ENCODE data around the gene TTC17.
"Not testable (repeated sequence)": the region's sequence is repeated elsewhere in the genome, so short reads cannot be mapped to it uniquely, and the experiment has no call there.

The TTC17 gene

GRCh38 chr11:43467958-43468357 is 109.2 kb downstream of the TTC17 start:
- DNase-seq (ENCODE audit: low read depth), result no peak

- DNase-seq (ENCODE audit: low read depth), result not testable (repeated sequence)
Measured at GRCh38 chr11:43477491-43477890, 118.8 kb downstream of the TTC17 start.

- DNase-seq (ENCODE audit: low read depth), result peak; percentile 70
Measured at GRCh38 chr11:43486141-43486540, 127.4 kb downstream of the TTC17 start.

GRCh38 chr11:43489869-43490465 is 131.2 kb downstream of the TTC17 start:
- DNase-seq (ENCODE audit: low read depth), result peak; percentile 49

- no peak for DNase-seq (ENCODE audit: low read depth)
Measured at GRCh38 chr11:43492701-43493100, 134.0 kb downstream of the TTC17 start.

- DNase-seq (ENCODE audit: low read depth), result no peak
Measured at GRCh38 chr11:43493431-43493830, 134.7 kb downstream of the TTC17 start.

GRCh38 chr11:43497144-43497543 is 138.4 kb downstream of the TTC17 start:
- DNase-seq (ENCODE audit: low read depth), result no peak

- DNase-seq (ENCODE audit: low read depth), result no peak
Measured at GRCh38 chr11:43498561-43498960, 139.8 kb downstream of the TTC17 start.

DNA sequence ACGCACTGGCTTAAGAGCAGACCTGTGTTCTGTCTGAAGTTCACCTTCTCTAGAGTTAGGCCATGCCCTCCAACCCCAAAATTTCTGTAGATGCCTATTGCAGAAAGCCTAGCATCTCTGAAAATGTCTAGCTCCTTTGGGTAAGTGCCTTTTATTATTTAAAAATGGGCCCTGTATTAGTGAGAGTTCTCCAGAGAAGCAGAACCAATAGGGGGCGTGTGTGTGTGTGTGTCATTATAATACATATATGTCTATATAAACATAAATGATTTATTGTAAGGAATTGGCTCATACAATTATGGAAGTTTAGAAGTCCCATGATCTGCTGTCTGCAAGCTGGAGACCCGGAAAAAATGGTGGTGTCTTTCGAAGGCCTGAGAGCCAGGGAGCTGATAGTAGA is 144.7 kb downstream of the TTC17 start:
- DNase-seq (ENCODE audit: low read depth), result peak; percentile 22

DNA sequence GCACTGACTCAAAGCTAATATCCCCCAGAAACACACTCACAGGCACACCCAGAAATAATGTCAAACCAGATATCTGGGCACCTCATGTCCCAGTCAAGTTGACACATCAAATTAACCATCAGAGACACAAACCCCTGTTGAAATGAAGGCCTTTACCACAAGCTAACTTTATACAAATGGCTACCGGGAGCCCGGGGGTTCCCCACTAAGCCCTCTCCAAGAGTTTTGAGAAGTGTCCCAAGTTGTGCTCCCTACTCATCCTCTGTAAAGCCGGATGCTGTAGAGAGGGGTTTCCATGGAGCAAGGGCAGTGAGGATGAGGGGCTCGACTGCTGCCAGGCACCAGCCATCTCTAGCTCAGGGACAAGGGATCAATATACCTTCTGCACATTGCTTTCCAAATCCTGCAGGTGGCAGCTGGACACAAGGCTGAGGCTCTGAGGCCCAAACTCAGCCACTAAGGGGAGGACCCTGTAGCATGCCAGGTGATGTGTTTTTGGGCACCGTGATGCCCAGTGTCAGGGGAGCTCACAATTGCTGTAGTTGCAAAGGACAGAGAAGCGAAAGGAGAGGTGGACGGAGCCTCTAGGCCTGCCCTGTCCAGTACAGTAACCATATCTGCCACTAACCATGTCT is 145.7 kb downstream of the TTC17 start:
- DNase-seq (ENCODE audit: low read depth), result peak; percentile 24

DNA sequence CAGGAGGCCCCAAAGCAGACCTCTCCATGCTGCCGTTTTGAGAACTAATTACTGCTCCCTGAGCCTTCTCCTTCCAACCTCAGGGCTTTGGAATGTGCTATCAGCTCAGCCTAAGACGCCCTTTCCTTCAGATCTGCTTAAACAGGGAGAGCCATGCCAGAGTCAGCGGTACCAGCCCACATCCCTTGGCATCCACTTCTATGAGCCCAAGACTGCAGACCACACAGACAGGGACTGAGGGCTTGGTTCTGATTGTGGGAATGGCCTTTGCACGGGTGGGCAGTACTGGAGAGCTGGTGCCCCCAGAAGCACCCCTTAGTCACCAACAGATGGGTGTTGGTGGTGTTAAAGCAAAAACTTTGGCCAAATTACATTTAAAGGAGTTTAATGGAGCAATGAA is 146.5 kb downstream of the TTC17 start:
- no peak for DNase-seq (ENCODE audit: low read depth)

GRCh38 chr11:43507171-43507570 is 148.5 kb downstream of the TTC17 start:
- no peak for DNase-seq (ENCODE audit: low read depth)

DNA sequence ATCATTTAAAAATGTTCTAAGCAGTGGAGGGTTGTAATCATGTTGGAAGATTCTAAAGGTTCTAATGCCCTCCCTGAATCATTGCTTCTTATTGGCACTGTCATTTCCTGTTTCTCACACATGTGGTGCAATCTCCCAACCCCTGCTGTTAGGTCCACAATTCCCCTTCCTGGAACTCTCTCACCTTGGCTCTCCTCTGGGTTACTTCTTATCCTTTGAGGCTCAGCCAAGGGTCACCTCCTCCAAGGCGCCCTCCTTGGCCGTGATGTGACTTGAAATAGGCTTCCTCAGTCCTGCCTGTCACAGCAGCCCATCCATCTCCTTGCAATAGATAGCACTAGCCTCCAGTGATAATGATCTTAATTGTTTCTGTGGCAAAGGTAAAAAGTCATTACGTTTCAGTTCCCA is 149.8 kb downstream of the TTC17 start:
- peak; percentile 82 for DNase-seq (ENCODE audit: low read depth)

DNA sequence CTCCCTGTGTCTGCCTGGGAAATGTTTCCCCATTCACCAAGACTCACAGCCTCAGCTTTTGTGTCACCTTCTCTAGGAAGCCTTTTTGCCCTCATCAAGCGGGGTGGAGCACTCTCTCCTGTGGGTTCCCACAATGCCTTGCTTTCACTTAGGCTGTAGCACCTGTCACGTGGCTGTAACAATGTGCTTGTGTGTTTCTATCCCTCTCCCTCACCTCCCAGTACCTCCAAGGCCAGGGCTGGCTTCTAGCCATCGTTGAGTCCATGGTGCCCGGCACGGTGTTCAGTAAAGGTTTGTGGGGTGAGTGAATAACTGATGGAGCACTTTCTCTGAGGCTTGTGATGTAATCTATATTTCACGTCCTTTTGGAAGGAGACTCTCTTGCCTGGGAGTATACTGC is 153.2 kb downstream of the TTC17 start:
- no peak for DNase-seq (ENCODE audit: low read depth)

DNA sequence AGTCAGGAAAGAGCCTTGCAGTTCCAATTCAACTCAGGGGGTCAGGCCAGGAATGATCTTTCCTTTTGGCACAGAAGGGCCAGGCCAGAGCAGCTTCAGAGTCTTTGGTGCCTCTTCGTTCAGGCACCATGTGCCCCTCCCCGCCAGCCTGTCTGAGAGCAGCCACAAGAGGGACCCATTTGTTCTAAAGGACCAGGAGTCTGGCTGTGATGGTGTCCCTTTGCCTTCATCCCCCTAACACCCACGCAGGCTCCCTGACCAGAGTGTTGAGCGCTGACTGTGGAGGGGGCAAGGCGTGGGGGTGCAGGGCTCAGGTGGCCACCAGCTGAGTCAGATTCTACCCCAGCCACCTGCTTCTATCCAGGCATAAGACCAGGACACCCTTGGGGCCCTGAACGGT is 156.4 kb downstream of the TTC17 start:
- peak; percentile 9 for DNase-seq (ENCODE audit: low read depth)

DNA sequence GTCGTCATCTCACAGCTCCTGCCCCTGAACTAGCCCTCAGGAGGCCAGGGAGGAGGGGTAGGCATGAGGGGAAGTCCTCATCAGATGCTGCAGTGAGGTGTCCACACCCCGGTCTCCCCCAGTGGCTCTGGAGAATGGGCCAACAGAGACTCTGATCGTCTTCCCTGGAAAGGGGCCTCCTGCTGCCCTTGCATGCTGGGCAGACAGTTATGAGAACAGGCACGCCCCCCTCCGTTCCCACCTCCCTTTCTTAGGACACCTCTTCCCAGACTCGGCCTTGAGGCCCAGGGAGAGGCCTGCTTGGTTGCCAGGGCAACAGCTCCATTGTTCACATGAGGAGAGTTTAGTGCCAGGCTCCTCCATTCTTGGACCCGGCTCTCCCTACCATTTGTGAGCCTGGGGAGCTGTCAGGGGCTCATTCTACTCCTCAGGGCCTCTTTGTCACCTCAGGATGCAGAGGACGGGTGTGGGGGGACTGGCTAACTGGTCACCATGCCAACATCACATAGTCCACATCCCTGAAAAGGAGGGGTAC is 157.7 kb downstream of the TTC17 start:
- DNase-seq (ENCODE audit: low read depth), result no peak

- DNase-seq (ENCODE audit: low read depth), result peak; percentile 53
Measured at GRCh38 chr11:43517518-43517917, 158.8 kb downstream of the TTC17 start.

DNA sequence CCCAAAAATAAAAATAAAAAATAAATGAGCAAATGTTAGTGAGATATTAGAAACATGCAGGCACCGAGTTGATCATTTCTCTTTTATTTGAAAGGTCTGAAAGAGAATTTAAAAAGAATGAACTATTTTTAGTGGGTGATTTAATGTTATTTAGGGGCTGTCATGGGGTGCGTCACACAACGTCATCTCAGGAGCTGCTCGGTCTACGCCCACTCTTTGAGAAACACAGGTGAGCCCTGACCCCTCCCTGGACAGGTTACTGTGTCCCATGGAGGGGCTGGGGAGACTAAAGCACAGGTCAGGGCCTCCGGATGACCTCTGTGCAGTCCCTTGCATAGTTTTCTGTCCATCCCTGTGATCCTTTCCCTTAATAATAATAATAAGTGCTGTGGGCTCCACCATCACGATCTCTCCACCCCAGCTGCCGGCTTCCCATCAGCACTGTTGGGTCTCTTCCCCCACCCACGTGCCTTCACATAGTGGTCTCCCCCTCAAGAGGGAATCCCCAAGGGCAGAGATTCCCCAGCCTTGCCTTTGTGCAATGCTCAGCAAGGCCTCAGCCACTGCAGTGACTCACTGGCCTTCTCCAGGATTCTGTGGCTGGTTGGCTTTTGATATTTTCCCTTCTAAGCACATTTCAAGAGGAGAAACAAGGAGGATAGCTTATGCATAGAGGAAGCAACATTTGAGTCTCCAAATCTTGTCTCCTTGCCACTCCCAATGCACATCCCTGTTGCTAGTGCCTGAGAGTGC is 159.9 kb downstream of the TTC17 start:
- DNase-seq (ENCODE audit: low read depth), result peak; percentile 67

- DNase-seq (ENCODE audit: low read depth), result no peak
Measured at GRCh38 chr11:43521471-43521870, 162.8 kb downstream of the TTC17 start.

- no peak for DNase-seq (ENCODE audit: low read depth)
Measured at GRCh38 chr11:43523632-43524031, 164.9 kb downstream of the TTC17 start.

DNA sequence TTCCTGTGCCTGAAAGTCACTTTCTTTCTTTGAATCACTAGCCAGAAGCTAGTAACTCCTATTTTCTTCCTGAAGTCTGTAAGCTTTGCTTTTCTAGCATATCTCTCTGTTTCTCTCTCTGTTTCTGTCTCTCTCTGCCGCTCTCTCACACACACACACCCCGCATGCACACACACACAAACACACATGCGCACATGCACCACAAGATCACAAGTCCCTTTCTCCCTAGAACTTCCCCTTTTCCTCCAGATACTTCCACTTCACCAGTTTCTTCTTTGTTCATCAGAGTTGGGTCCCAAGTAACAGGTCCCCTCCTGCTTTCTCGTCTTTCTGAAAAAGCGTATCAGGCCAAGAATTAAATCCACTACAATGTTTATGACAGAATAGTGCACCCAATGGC is 173.3 kb downstream of the TTC17 start:
- no peak for DNase-seq (ENCODE audit: low read depth)

- no peak for DNase-seq (ENCODE audit: low read depth)
Measured at GRCh38 chr11:43537833-43538615, 179.3 kb downstream of the TTC17 start.
